ENCODE results near the gene NCOA7.

DNA sequence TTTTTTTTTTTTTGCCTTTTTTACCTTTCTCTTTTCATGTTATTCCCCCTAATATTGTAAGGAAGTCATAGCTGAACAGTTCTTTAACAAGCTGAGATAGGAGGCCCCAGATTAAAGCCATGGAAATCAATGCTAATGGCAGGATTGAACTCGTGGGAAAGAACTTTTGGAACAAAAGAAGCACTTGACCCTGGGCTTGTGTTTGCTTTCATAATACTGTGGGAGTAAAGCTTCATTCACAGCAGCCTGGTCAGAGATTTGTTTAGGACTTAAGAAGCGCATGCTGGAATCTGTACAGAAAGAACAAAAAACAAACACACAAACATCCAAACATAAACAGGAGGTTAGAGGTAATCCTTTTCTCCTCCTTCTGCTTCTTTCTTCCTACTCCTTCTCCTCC, 36.2 kb upstream of the NCOA7 start:
- TF ChIP-seq POLR2AphosphoS5 (IDR thresholded peaks at IDR 0.05; ENCODE audit: low read depth), result no peak
- TF ChIP-seq, protein P1, sequence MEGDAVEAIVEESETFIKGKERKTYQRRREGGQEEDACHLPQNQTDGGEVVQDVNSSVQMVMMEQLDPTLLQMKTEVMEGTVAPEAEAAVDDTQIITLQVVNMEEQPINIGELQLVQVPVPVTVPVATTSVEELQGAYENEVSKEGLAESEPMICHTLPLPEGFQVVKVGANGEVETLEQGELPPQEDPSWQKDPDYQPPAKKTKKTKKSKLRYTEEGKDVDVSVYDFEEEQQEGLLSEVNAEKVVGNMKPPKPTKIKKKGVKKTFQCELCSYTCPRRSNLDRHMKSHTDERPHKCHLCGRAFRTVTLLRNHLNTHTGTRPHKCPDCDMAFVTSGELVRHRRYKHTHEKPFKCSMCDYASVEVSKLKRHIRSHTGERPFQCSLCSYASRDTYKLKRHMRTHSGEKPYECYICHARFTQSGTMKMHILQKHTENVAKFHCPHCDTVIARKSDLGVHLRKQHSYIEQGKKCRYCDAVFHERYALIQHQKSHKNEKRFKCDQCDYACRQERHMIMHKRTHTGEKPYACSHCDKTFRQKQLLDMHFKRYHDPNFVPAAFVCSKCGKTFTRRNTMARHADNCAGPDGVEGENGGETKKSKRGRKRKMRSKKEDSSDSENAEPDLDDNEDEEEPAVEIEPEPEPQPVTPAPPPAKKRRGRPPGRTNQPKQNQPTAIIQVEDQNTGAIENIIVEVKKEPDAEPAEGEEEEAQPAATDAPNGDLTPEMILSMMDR (IDR thresholded peaks at IDR 0.05; ENCODE audit: insufficient read depth, low read length), result no peak
- TF ChIP-seq, protein P2, sequence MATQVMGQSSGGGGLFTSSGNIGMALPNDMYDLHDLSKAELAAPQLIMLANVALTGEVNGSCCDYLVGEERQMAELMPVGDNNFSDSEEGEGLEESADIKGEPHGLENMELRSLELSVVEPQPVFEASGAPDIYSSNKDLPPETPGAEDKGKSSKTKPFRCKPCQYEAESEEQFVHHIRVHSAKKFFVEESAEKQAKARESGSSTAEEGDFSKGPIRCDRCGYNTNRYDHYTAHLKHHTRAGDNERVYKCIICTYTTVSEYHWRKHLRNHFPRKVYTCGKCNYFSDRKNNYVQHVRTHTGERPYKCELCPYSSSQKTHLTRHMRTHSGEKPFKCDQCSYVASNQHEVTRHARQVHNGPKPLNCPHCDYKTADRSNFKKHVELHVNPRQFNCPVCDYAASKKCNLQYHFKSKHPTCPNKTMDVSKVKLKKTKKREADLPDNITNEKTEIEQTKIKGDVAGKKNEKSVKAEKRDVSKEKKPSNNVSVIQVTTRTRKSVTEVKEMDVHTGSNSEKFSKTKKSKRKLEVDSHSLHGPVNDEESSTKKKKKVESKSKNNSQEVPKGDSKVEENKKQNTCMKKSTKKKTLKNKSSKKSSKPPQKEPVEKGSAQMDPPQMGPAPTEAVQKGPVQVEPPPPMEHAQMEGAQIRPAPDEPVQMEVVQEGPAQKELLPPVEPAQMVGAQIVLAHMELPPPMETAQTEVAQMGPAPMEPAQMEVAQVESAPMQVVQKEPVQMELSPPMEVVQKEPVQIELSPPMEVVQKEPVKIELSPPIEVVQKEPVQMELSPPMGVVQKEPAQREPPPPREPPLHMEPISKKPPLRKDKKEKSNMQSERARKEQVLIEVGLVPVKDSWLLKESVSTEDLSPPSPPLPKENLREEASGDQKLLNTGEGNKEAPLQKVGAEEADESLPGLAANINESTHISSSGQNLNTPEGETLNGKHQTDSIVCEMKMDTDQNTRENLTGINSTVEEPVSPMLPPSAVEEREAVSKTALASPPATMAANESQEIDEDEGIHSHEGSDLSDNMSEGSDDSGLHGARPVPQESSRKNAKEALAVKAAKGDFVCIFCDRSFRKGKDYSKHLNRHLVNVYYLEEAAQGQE (IDR thresholded peaks at IDR 0.05; ENCODE audit: insufficient replicate concordance, low read depth), result no peak

Measured in HL-60 (cell line).